Activated effector memory CD4-positive, alpha-beta T cell treated with Interleukin-2 at 50 U/mL for 16 hours (primary cell): Measurements from ENCODE around the gene DHRS12.

Experiments
- DNase-seq: peaks from one replicate; pipeline ENCODE4 v3.0.0-alpha.2; 2020

Gene DHRS12

DNA sequence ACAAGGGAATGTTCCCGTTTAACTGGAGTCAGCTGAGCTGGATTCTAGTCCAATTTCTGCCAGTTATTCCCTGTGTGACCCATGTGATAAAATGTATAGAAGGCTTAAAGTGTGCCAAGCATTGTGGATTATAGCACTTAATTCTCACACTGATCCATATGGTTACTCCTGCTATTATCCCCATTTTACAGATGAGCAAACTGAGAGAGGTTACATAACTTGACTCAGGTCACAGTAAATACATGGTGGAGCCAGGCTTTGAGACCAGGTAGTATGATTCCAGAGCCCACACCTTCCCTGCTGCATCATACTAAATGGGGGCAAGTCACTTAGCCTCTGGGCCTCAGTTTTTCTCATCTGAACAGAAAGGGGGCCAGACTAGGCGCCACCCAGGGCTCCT, 2.0 kb upstream of the DHRS12 start:
- DNase-seq, result no peak

DNA sequence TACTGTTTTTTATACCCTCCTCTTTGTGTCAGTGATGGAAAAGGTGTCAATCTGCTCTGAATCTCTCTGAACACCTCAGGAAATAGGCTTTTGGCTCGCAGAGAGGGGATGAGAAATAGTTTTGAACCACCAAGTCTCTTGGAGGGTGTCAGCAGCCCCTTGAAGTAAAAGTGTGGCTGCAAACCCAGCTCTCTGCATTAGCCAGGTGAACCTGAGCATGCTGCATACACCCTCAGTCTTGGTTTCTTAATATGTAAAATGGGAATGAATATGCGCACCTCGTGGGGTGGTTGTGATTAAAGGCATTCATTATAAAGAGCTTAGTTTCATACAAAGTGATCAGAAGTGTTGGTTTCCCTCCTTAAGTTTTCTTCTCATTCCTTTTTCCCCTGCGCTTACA, 1.4 kb upstream of the DHRS12 start:
- DNase-seq, result no peak

DNA sequence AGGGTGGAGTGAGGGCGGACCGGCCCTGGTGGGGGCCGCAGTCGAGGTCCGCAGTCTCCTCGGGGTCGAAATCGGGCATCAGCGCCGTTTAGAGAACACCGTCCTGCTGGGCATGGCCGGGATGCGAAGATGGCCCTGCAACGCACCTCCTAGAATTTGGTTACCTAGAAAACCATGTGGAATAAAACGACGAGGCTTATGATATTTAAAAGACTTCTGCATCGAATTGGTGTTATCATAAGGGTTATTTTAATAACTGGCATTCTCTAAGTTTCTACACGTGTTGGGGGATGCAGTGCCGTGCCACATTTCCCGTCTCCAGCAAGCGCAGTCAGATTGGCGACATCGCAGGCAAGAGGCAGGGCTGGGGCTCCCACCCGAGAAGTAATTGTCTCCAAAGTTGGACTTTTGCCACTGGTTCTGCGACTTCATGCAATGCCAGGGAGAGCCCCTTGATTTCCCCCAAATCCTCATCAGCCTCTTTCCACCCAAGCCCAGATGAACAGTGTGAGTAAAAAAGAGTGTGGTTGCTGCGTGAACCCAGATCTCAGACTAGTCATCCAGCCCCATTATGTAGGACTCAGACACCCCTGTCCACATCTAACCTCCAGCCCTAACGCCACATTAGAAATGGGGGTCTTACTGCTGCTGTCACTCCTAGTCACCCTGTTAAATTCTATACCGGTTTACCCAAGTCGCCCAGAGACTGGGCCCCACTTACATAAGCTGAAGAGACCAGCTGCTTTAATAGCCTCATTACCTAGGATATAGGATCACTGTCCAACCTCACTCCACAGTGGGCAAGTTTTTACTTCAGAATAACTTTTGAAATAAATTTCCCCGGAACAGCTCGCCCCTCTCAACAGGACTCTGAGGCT, 571 bp upstream of the DHRS12 start:
- DNase-seq, result no peak

DNA sequence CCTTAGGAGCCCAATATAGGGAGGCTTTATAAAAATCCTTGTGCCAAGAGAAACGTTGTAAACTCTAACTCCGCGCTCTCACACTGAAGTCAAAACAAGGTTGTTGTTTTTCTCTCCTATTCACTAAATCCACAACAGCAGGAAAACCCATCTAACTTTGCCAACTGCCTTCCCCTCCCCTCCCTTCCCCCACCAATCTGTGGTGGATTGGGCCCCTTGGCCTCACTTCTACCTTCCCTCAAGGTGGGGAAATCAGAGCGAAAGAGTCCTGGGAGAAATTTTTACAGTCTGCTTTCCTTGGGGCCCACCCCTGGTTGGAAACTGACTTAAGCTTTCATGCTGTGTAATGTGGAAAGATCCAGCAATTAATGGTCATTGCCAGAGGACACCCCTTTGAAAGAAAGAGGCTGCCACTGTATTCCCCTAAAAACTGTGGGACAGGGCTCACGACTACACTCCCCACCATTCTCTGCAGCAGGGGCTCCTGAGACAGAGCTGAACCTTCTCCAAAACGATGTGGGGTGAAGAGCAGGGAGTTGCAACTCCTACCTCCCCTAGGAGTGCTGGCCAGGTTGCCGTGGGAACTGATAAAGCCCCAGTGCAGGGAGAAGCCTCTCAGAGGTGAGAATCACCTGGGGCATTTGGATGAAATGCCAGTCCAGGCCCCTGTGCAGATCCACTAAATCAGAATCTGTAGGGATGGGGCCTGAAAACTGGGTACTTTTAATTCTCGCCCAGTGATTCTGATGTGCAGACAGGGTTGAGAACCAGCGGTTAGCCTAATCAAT, 1.1 kb downstream of the DHRS12 start:
- DNase-seq, result no peak

DNA sequence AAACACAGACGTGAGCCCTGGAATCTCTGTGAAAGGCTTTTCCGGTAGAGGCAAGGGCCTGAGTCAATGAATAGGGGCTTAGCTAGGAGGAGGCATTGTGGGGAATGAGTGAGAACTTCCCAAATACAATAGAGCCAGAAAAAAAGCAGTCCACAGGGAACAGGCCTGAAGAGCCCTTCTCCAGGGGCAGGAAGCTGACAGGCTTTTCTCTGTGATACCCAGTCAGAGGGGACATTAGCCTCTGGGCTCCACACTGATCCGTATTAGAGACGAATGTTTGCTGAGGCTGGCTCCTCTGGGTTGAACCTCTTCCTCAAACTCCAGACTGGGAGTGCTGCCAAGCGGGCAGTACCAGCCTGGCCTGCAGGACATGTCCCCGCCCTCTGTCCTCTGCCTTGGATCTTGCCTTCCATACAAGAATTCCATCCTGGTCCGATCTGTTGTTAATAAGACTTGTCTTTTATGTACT, 2.3 kb downstream of the DHRS12 start:
- DNase-seq, result no peak

- DNase-seq, result no peak
These were observed 3.5 kb downstream of the DHRS12 start for GRCh38 chr13:51800486-51800885.

DNA sequence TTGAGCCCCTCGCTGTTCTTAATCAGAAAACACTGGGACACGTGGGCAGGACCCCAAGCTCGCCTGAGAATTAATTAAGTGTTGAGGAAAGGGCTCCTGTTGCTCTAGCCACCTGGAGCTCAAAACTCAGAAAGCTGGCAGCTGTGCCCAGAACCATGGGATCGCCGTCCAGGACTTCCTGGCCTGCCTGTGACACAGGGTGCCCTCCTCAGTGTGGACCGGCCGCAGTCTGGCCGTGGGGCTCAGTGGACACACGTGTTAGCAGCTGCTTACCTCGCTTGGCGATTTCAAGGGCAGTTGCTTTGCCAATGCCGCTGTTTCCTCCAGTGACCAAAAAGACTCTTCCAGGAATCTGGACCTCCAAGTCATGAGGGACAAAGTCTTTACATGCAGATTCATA, 4.7 kb downstream of the DHRS12 start:
- no peak for DNase-seq

DNA sequence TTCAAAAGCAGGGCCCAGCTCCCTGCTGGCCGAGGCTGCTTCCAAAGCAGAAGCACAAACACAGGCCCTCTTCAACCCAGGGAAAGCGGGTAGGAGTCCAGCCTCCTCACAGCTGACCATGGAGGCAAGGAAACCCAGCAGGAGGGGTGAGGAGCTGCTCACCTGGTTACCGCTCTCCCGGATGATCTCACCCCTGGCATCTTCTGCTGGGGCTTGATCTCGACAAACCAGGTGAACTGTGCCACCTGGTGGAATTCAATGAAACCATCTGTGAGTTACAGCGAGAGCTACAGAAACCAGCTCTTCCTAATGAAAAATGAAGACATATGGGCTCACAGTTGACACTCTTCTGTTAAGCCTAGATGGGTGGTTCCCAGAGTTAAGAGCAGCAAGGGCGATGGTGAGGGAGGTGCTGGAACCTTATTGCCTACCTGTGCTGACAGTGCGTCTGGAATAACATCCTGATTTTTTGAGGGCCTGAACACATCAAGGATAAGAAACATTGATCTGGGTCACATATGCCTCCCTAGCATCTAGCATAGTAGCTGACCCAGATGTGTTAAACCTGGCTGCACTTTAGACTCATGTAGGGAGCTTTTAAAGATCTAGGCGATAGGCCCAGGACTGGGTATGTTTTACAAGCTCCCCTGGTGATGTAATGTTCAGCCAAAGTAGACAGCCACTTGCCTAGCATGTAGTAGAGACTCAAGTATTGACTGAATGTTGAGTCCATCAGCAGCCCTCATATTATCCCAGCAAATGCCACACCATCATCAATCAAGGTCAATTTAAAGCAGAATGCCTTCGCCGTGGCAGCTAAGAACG, 6.1 kb downstream of the DHRS12 start:
- DNase-seq, result peak; percentile 43

DNA sequence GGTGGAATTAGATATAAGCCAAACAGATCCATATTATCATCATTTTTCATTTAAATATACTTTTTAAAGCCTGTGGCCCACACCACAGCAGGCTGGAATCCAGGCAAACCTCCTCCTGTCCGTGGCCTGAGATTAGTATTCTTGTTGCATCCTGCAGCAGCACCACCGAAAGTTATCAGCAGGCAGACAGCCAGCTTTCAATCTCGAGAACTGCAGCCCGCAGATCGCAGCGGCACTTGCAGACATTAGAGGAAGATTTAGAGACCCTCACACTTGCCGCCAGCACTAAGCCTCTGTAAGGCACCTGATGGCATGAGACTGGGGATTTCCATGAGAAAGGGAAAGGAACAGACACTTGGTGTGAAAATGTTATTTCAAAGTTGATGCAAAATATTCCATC, 7.4 kb downstream of the DHRS12 start:
- no peak for DNase-seq

GRCh38 chr13:51795419-51795818, 8.5 kb downstream of the DHRS12 start:
- DNase-seq, result no peak

DNA sequence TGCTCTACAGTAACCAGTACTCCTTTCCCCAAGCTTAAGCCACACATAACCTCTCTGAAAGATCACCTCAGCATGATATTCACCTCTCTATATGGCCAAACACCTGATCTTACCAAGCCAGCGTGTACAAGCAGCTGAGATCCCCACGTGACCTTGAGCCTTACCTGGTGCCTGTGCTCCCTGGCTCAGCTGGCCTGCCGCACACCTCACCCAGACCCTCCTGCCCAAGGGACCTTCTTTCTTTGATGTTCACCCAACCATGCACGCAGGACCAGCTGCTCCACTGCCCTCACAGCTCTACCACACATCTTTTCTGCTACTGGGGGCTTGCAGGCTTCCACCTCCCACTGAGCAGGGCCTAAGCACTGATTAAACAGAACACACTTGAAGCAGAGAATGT, 9.0 kb downstream of the DHRS12 start:
- no peak for DNase-seq

GRCh38 chr13:51793570-51794271, 10.2 kb downstream of the DHRS12 start:
- no peak for DNase-seq

GRCh38 chr13:51786425-51787265, 17.3 kb downstream of the DHRS12 start:
- no peak for DNase-seq

GRCh38 chr13:51785712-51786424, 18.1 kb downstream of the DHRS12 start:
- DNase-seq, result no peak

DNA sequence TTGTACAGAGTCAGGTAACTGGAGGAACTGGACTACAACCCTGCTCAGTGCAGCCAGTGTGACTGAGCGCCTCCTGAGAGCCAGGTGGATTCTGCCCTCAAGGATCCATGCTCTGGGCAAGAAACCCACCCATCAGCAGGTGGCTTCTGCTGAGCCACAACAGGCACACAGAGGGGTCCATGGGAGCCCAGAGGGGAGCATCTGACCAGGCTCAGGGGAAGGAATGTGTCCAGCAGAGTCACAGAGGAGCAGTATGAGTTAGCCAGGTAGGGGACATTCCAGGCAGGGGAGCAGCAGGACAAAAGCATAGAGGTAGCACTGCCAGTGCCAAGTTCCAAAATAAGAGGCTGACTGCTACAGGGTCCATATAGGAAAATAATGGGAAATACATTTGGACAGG, 19.9 kb downstream of the DHRS12 start:
- DNase-seq, result no peak

DNA sequence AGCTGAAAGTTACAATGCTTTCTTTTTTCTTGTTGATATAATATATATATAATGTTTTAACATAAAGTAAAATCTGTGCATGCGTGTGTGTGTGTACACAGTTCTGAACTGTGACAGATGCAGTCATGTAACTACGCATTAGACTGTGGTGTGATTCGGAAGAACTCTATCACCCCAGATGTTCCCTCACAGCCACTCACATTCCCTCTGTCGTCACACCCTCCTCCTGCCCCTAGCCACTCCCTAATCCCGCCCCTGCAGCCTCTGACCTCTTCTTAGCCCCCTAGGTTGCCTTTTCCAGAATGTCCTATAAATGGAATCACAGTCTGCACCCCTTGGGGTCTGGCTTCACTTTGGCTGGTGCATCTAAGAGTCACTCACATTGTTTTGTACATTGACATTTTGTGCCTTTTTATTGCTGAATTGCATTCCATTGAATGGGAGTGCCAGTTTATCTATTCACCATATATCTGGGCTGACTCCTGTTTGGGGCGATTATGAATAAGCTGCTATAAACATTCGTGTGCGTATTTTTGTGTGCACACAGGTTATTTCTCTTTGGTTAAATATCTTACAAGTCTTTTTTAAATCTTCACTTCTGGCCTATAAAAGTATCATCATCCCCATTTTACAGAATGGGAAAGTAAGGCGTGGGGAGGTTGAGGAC, 20.4 kb downstream of the DHRS12 start:
- no peak for DNase-seq

DNA sequence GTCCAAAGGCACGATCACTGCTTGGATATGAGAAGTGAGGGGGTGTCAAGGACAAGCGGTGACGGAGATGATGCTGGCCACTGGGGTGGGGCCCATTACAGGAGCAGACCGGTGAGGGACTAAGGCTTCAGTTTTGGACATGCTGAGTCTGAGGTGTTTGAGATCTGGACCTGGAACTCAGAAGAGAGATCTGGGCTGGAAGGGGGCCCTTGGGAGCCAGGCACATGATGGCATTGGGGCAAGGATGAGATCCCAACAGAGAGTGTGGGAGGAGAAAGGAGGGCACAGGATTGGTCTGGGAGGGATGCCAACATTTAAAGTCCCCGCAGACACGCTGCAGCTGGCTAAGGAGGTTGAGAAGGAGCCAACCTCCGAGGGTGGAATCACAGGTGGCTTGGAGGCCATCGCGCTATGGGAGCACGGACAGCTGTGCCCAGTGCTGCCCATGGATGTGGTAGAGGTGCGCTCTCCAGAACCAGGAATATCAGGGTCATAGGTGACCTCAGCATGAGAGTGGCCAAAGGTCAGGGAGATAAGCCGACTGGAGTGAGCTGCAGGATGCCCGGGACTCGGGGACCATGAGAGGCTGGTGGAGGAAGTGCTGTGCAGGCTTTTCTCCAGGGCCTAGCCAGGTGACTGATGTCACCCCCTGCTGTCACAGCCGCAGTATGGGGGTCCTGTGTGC, 21.8 kb downstream of the DHRS12 start:
- DNase-seq, result no peak

DNA sequence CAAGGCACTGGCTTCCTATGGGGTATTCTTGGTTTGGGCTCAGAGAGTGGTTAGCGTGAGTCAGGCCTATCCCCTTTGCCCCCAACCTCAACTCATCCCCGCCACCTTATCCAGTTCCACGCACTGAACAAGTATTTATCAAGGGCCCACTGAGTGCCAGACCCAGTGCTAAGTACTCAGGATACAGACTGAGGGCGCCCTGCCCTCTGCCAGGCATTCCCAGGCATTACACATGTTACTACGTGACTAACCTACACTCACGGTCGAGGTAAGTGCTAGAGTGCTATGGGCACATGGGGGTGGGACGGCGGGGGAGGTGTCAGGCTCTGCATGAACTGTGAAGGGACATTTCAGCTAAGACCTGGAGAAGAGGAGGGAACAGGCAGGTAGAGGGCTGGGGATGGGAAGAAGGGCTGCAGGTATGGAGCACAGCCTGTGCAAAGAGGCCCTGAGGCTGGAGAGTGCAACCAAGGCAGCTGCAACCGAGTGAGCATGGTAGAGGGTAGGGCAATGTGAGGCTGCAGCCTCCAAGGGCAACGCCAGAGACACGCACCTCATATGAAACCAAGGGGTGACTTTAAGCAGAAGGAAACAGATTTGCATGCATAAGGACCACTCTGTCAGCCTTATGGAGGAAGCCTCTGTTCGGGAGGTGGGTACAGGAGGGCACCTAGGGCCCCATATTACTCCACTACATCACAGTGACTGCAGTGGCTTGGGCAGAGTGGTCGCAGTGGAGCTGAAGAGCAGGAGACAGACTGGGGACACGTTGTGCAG, 22.5 kb downstream of the DHRS12 start:
- DNase-seq, result no peak

DNA sequence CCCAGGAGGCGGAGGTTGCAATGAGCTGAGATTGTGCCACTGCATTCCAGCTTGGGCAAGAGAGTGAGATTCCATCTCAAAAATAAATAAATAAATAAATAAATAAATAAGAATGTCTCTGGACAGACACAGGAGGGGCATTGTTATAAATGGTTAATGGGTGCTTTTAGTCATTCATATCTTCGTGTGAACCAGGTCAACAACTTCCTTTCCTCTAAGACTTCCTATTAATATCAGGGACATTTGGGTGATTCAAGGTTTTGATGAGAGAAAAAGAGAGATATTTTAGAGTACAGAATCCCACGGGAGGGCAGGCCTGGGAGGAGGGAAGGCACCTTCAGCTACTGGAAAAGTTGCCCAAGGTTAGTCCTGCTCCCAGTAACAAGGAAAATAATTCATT, 23.9 kb downstream of the DHRS12 start:
- no peak for DNase-seq
